Measurements from ENCODE around the gene RPL36A.

RPL36A gene

GRCh38 chrX:101390664-101391525 is at the start of gene RPL36A:
Gene RPL36A (plus strand): TSS chrX:101391011. CDS start chrX:101391044, 33 bp downstream.
- peak; percentile 67 for DNase-seq (ENCODE audit: low read depth)

GRCh38 chrX:101347859-101348451 is 42.9 kb upstream of the RPL36A start:
- DNase-seq (ENCODE audit: low read depth): no peak

- peak; percentile 57 for DNase-seq (ENCODE audit: low read depth)
Measured at GRCh38 chrX:101348452-101349192, 42.2 kb upstream of the RPL36A start, which contains the start of gene TIMM8A. Gene TIMM8A (minus strand): TSS chrX:101348742. CDS start chrX:101348664, 78 bp downstream.

- no peak for DNase-seq (ENCODE audit: low read depth)
Measured at GRCh38 chrX:101349193-101349562, 41.6 kb upstream of the RPL36A start.

GRCh38 chrX:101357166-101357795 is 33.5 kb upstream of the RPL36A start:
- no peak for DNase-seq (ENCODE audit: low read depth)

- no peak for DNase-seq (ENCODE audit: low read depth)
Measured at GRCh38 chrX:101359966-101360365, 30.8 kb upstream of the RPL36A start.

- DNase-seq (ENCODE audit: low read depth): no peak
Measured at GRCh38 chrX:101360390-101360789, 30.4 kb upstream of the RPL36A start.

GRCh38 chrX:101362116-101362515 is 28.7 kb upstream of the RPL36A start:
- no peak for DNase-seq (ENCODE audit: low read depth)

- no peak for DNase-seq (ENCODE audit: low read depth)
Measured at GRCh38 chrX:101362757-101363156, 28.1 kb upstream of the RPL36A start.

GRCh38 chrX:101365301-101365795 is 25.5 kb upstream of the RPL36A start:
- no peak for DNase-seq (ENCODE audit: low read depth)

GRCh38 chrX:101368800-101369199 is 22.0 kb upstream of the RPL36A start:
- DNase-seq (ENCODE audit: low read depth): no peak

- no peak for DNase-seq (ENCODE audit: low read depth)
Measured at GRCh38 chrX:101369687-101370086, 21.1 kb upstream of the RPL36A start.

- DNase-seq (ENCODE audit: low read depth): no peak
Measured at GRCh38 chrX:101370888-101371504, 19.8 kb upstream of the RPL36A start.

GRCh38 chrX:101377547-101377946 is 13.3 kb upstream of the RPL36A start:
- no peak for DNase-seq (ENCODE audit: low read depth)

- no peak for DNase-seq (ENCODE audit: low read depth)
Measured at GRCh38 chrX:101383679-101384205, 7.1 kb upstream of the RPL36A start.

GRCh38 chrX:101385026-101385684 is 5.7 kb upstream of the RPL36A start:
- DNase-seq (ENCODE audit: low read depth): no peak

- DNase-seq (ENCODE audit: low read depth): no peak
Measured at GRCh38 chrX:101385795-101386541, 4.8 kb upstream of the RPL36A start, which contains the start of gene BTK. Gene BTK (minus strand): TSS chrX:101386191. CDS start chrX:101375284, 10,907 bp downstream.

- DNase-seq (ENCODE audit: low read depth): no peak
Measured at GRCh38 chrX:101386542-101386885, 4.3 kb upstream of the RPL36A start.

- DNase-seq (ENCODE audit: low read depth): no peak
Measured at GRCh38 chrX:101388604-101389003, 2.2 kb upstream of the RPL36A start.

- no peak for DNase-seq (ENCODE audit: low read depth)
Measured at GRCh38 chrX:101391831-101392230, 1.0 kb downstream of the RPL36A start.

Measured in activated T-helper 1 cell treated with Interleukin-2 at 50 U/mL for 16 hours (primary cell).